Panc1 (cell line): ENCODE data around the gene NPTXR. TPM values are rescaled to one million over a fixed set of nuclear protein-coding genes. Genes with fewer than 3 reads are reported as not detected.

Experiments used
- ATAC-seq: fragments of 200-7000 bp; cut with Tn5 transposase; 2 replicates; pipeline ENCODE4 v1.9.1; 2020; ENCODE audit warnings: mild to moderate bottlenecking, moderate library complexity
- BruUV-seq: library from RNA; stranded (reverse); fragments of 400-500 nt; replicated peaks from 2 replicates; lab custom pipeline; 2021; lab: Mats Ljungman, UMichigan
- CTCF ChIA-PET: fragments of 300-600 bp; sonication (Branson Sonifier 250); formaldehyde crosslinking; loops from one replicate; lab custom pipeline; 2022; ENCODE audit warnings: antibody characterized with exemption; lab: Charles Lee
- POLR2A ChIA-PET: fragments of 300-600 bp; sonication (Branson Sonifier 250); formaldehyde crosslinking; loops from one replicate; lab custom pipeline; 2022; ENCODE audit warnings: antibody characterized with exemption; lab: Charles Lee
- DNase-seq: peaks from one replicate; pipeline ENCODE4 v3.0.0-alpha.2; 2010; ENCODE audit warnings: low read depth, low spot score
- H3K27ac ChIP-seq: 2 replicates; pipeline ENCODE4 v1.5.1; 2011; ENCODE audit warnings: mild to moderate bottlenecking, low read length, inconsistent platforms
- H3K27me3 ChIP-seq: fragments of 200-500 bp; sonication (Bioruptor generic); 2 replicates; pipeline ENCODE4 v1.6.0; 2014; ENCODE audit warnings: low read length, inconsistent platforms; ENCODE audit not compliant: control insufficient read depth, insufficient read depth
- H3K36me3 ChIP-seq: fragments of 200-500 bp; sonication (Bioruptor generic); 2 replicates; pipeline ENCODE4 v1.5.1; 2014; ENCODE audit warnings: inconsistent platforms, mild to moderate bottlenecking, low read length, moderate library complexity; ENCODE audit not compliant: control insufficient read depth, insufficient read depth
- H3K4me1 ChIP-seq: 2 replicates; pipeline ENCODE4 v1.5.1; 2011; ENCODE audit warnings: inconsistent platforms, mild to moderate bottlenecking, low read length, moderate library complexity; ENCODE audit not compliant: control insufficient read depth, insufficient read depth
- H3K4me3 ChIP-seq, 2 experiments: 2 replicates each; pipeline ENCODE4 v1.5.1; 2011 to 2012; ENCODE audit warnings: low read depth in 2 of 2, low read length in 2 of 2, mild to moderate bottlenecking in 2 of 2, inconsistent platforms in 1 of 2, moderate library complexity in 1 of 2
- H3K9me3 ChIP-seq: fragments of 200-500 bp; sonication (Bioruptor generic); 2 replicates; pipeline ENCODE4 v1.5.1; 2014; ENCODE audit warnings: low read depth, mild to moderate bottlenecking, inconsistent platforms, low read length, moderate library complexity; ENCODE audit not compliant: control insufficient read depth, insufficient read depth
- CTCF ChIP-seq: fragments of 450-650 bp; IDR thresholded peaks from 2 replicates; pipeline ENCODE4 v1.5.1; 2017; ENCODE audit warnings: mild to moderate bottlenecking
- POLR2AphosphoS5 ChIP-seq: IDR thresholded peaks from 2 replicates; pipeline ENCODE4 v1.6.1; 2012; ENCODE audit warnings: mild to moderate bottlenecking, low read depth, low read length, moderate library complexity
- SIN3A ChIP-seq: IDR thresholded peaks from 2 replicates; pipeline ENCODE4 v1.6.1; 2012; ENCODE audit warnings: low read depth, mild to moderate bottlenecking, low read length, moderate library complexity, borderline replicate concordance; ENCODE audit not compliant: insufficient read depth
- TCF7L2 ChIP-seq: IDR thresholded peaks from 2 replicates; pipeline ENCODE4 v1.6.1; 2011; ENCODE audit warnings: mild to moderate bottlenecking, low read depth, low read length, inconsistent platforms
- in situ Hi-C: cut with HindIII; loops from 2 replicates; pipeline ENCODE4 v1.10.0; 2016; ENCODE audit warnings: low sequenced_read_pairs, low pct_unique_long_range_greater_than_20kb
- intact Hi-C: fragments of 100-400 bp; cut with micrococcal nuclease; formaldehyde crosslinking; loops from one replicate; pipeline ENCODE4 v1.10.0; 2022; ENCODE audit not compliant: unreplicated experiment
- total RNA-seq: library from RNA; stranded (reverse); gene quantifications from one replicate; pipeline ENCODE4 v1.2.1, GENCODE V29; 2021; ENCODE audit not compliant: unreplicated experiment
- TF ChIP-seq, protein P1 (sequence below), 2 experiments: IDR thresholded peaks; 2 replicates each; pipeline ENCODE4 v1.6.1; 2011 to 2012; ENCODE audit warnings: low read depth in 2 of 2, control low read depth in 1 of 2, low read length in 1 of 2, mild to moderate bottlenecking in 1 of 2, moderate library complexity in 1 of 2; ENCODE audit not compliant: insufficient read depth in 1 of 2

Gene NPTXR
- total RNA-seq, 1 experiment from 2014 or later: 32.6 TPM

- H3K27ac ChIP-seq: no peak overlapping the region
These were observed 48.3 kb downstream of the NPTXR start for GRCh38 chr22:38795569-38795968.

GRCh38 chr22:38793721-38794466 is 49.9 kb downstream of the NPTXR start, which contains the start of gene DNAL4:
Gene DNAL4 (minus strand): TSS chr22:38794143. CDS start chr22:38782731, 11,412 bp downstream.
- in situ Hi-C loops: no loop called here
- no peaks in the 10 kb centered on the region for H3K36me3 ChIP-seq
- ChIA-PET CTCF (no interaction called here), POLR2A (interaction anchor here (0.6 to 0.7 kb wide), 2 partner anchors 30 to 37 kb away, joined by 7 to 8 read pairs; no protein-coding TSS in a partner anchor)
- peak within 1 kb of the TSS; percentile 70 to 87 for H3K4me3 ChIP-seq
- H3K27me3 ChIP-seq: no peaks in the 10 kb centered on the region
- intact Hi-C loops: no loop called here
- no peaks in the 10 kb centered on the region; the same call in 1 of the 2 replicates for H3K4me1 ChIP-seq
- ATAC-seq (peak; percentile 97), DNase-seq (peak; percentile 94)
- no peaks in the 10 kb centered on the region for H3K9me3 ChIP-seq
- BruUV-seq: no TSS peak
- H3K27ac ChIP-seq: peak within 1 kb of the TSS; percentile 81
- TF ChIP-seq TCF7L2: no peak
- TF ChIP-seq SIN3A: 0 out of 2 replicates have a peak, but pooled peaks have one; percentile 56

More at GRCh38 chr22:38795569-38795968, 48.3 kb downstream of the NPTXR start:
- no peaks in the 10 kb centered on the region for H3K36me3 ChIP-seq
- intact Hi-C loops (no loop called here), in situ Hi-C loops (no loop called here)
- no peaks in the 10 kb centered on the region for H3K27me3 ChIP-seq
- no peaks in the 10 kb centered on the region; the same call in 1 of the 2 replicates for H3K4me1 ChIP-seq
- H3K4me3 ChIP-seq: no peak overlapping the region
- no peaks in the 10 kb centered on the region for H3K9me3 ChIP-seq
- POLR2A ChIA-PET: no interaction called here
- TF ChIP-seq POLR2AphosphoS5 (no peak), TCF7L2 (no peak), CTCF (no peak), SIN3A (no peak)
- TF ChIP-seq, protein P1, sequence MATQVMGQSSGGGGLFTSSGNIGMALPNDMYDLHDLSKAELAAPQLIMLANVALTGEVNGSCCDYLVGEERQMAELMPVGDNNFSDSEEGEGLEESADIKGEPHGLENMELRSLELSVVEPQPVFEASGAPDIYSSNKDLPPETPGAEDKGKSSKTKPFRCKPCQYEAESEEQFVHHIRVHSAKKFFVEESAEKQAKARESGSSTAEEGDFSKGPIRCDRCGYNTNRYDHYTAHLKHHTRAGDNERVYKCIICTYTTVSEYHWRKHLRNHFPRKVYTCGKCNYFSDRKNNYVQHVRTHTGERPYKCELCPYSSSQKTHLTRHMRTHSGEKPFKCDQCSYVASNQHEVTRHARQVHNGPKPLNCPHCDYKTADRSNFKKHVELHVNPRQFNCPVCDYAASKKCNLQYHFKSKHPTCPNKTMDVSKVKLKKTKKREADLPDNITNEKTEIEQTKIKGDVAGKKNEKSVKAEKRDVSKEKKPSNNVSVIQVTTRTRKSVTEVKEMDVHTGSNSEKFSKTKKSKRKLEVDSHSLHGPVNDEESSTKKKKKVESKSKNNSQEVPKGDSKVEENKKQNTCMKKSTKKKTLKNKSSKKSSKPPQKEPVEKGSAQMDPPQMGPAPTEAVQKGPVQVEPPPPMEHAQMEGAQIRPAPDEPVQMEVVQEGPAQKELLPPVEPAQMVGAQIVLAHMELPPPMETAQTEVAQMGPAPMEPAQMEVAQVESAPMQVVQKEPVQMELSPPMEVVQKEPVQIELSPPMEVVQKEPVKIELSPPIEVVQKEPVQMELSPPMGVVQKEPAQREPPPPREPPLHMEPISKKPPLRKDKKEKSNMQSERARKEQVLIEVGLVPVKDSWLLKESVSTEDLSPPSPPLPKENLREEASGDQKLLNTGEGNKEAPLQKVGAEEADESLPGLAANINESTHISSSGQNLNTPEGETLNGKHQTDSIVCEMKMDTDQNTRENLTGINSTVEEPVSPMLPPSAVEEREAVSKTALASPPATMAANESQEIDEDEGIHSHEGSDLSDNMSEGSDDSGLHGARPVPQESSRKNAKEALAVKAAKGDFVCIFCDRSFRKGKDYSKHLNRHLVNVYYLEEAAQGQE (IDR thresholded peaks at IDR 0.05; ENCODE audit: insufficient read depth in 1 of 2, low read depth in 2 of 2, low read length in 1 of 2): no peak
- no TSS peak for BruUV-seq
- ATAC-seq (no peak), DNase-seq (no peak)
- CTCF ChIA-PET: no interaction called here

GRCh38 chr22:38793317-38793716 is 50.5 kb downstream of the NPTXR start:
- H3K27me3 ChIP-seq: no peaks in the 10 kb centered on the region
- DNase-seq (no peak), ATAC-seq (no peak)
- POLR2A ChIA-PET: interaction anchor here (0.6 to 0.7 kb wide), 2 partner anchors 30 to 38 kb away, joined by 7 to 8 read pairs; no protein-coding TSS in a partner anchor
- TF ChIP-seq TCF7L2 (no peak), SIN3A (no peak), POLR2AphosphoS5 (no peak), CTCF (no peak)
- TF ChIP-seq, protein P1 (IDR thresholded peaks at IDR 0.05; ENCODE audit: insufficient read depth in 1 of 2, low read depth in 2 of 2, low read length in 1 of 2): no peak
- CTCF ChIA-PET: no interaction called here
- peaks cover 4% of the 10 kb centered on the region; the same call in 1 of the 2 replicates for H3K4me1 ChIP-seq
- intact Hi-C loops (no loop called here), in situ Hi-C loops (no loop called here)
- H3K9me3 ChIP-seq: no peaks in the 10 kb centered on the region
- peak overlapping the region; percentile 81 for H3K27ac ChIP-seq
- no peaks in the 10 kb centered on the region for H3K36me3 ChIP-seq
- no TSS peak for BruUV-seq
- peak overlapping the region; percentile 70 to 87 for H3K4me3 ChIP-seq
